Gastroesophageal sphincter (tissue), 4 donors: ENCODE results near the gene CCNI2. TPM values are rescaled to one million over a fixed set of nuclear protein-coding genes. Genes with fewer than 3 reads are reported as not detected.

Experiments used
- ATAC-seq: fragments of 150-250 bp; one replicate; pipeline ENCODE4 v1.9.1; 2016; ENCODE audit warnings: mild to moderate bottlenecking, moderate library complexity
- H3K27ac ChIP-seq, 4 donors: fragments of 200-600 bp; sonication (generic) in 3 of 4; 1 replicate in 3 of 4; 2 replicates in 1 of 4; pipeline ENCODE4 v1.5.1; 2016 to 2019
- H3K27me3 ChIP-seq: fragments of 200-600 bp; sonication (generic); one replicate; pipeline ENCODE4 v1.5.1; 2019
- H3K36me3 ChIP-seq, 2 donors: fragments of 200-600 bp; sonication (generic); one replicate each; pipeline ENCODE4 v1.5.1; 2019; ENCODE audit warnings: control low read depth in 1 of 2
- H3K4me1 ChIP-seq, 3 donors: fragments of 200-600 bp; sonication (generic); 1 replicate in 2 of 3; 2 replicates in 1 of 3; pipeline ENCODE4 v1.5.1; 2016 to 2019; ENCODE audit warnings: control low read depth in 2 of 3
- H3K4me3 ChIP-seq, 2 donors: fragments of 200-600 bp; sonication (generic); one replicate each; pipeline ENCODE4 v1.5.1; 2019; ENCODE audit warnings: mild to moderate bottlenecking in 1 of 2, moderate library complexity in 1 of 2
- H3K9me3 ChIP-seq, 3 donors: fragments of 200-600 bp; sonication (generic); one replicate each; pipeline ENCODE4 v1.5.1; 2017 to 2019; ENCODE audit warnings: control low read depth in 2 of 3
- CTCF ChIP-seq, 4 experiments: fragments of 200-600 bp in 2 of 4; fragments of 450-650 bp in 2 of 4; sonication (generic) in 1 of 4; IDR thresholded peaks; one replicate each; pipeline ENCODE4 v1.5.1; 2017 to 2019; ENCODE audit warnings: antibody characterized with exemption in 4 of 4, mild to moderate bottlenecking in 2 of 4, moderate library complexity in 2 of 4
- EP300 ChIP-seq: sonication (generic); formaldehyde crosslinking; IDR thresholded peaks from one replicate; pipeline ENCODE4 v1.6.1; 2017; ENCODE audit warnings: antibody characterized with exemption, mild to moderate bottlenecking
- POLR2A ChIP-seq, 2 donors: fragments of 450-650 bp; IDR thresholded peaks; one replicate each; pipeline ENCODE4 v1.6.1; 2017; ENCODE audit warnings: antibody characterized with exemption in 2 of 2, mild to moderate bottlenecking in 2 of 2, moderate library complexity in 1 of 2
- POLR2AphosphoS5 ChIP-seq: sonication (generic); formaldehyde crosslinking; IDR thresholded peaks from one replicate; pipeline ENCODE4 v1.6.1; 2017; ENCODE audit warnings: antibody characterized with exemption
- WGBS, 2 donors: methylation state at CpG; one replicate each; pipeline ENCODE4 v1.1.5; 2018; ENCODE audit warnings: low coverage in 1 of 2; 5-methylcytosine and 5-hydroxymethylcytosine counted together
- total RNA-seq, 4 donors: library from RNA; depleted of rRNA; stranded (reverse); fragments of >200 nt; gene quantifications; one replicate each; pipeline ENCODE4 v1.1.0, GENCODE V29; 2016

Gene CCNI2
- total RNA-seq, 4 donors from 2014 or later: not detected

DNA sequence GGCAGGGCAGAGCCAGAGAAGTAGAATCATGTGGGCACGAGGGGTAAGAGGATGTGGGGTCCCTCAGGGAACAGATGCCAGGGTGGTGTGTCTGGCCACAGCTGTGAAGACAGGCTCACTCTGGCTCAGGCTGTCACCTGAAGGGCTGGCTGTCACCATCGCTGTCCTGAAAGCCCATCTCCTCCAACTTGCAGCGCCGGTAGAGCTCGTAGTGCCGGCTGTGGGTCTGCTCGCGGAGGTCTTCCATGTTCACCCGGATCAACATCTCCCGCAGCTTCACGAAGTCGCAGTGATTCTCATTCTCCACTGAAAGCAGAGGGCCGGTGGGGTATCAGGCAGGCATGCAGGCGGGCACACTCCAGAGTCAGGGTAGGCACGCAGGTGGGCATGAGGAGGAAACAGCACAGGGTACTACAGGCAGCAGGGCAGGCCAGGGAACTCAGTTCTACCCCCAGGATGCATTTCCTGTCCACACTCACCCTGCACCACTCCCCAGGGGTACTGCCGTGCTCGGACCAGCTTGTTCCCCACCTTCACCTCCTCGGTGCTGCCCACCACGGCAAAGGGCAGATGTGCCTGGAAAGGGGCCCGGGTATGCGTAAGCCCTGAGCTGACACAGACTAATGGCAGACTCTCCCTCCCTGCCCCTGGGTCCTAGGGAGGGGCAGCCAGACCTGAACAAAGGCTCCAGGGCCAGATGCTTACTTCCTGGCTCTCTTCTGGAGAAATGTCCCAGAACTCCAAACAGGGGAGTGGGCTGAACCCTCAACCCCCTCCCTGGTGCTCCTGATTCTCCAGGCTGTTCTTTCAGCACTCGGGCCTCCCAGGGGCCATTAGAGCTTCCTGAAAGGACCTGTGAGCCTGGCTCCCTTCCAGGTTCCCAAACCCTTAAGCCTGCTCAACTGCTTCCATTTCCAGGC, 14.4 kb downstream of the CCNI2 start:
- TF ChIP-seq CTCF (IDR thresholded peaks at IDR 0.05): no peak
- no peak for TF ChIP-seq EP300
- TF ChIP-seq POLR2A (IDR thresholded peaks at IDR 0.05): no peak
- TF ChIP-seq POLR2AphosphoS5: no peak
- Histone ChIP-seq H3K4me3 (no peak overlapping the region), H3K27me3 (no peaks in the 10 kb centered on the region), H3K27ac (no peak overlapping the region), H3K4me1 (peaks cover 0 to 21% (median 6%) of the 10 kb centered on the region in 3 donors), H3K36me3 (peaks cover 0 to 89% of the 10 kb centered on the region in 2 donors), H3K9me3 (no peaks in the 10 kb centered on the region)
- WGBS, 2 donors: 90 to 100% methylated on average over 2 to 3 of the region's 22 CpGs
- no peak for ATAC-seq

DNA sequence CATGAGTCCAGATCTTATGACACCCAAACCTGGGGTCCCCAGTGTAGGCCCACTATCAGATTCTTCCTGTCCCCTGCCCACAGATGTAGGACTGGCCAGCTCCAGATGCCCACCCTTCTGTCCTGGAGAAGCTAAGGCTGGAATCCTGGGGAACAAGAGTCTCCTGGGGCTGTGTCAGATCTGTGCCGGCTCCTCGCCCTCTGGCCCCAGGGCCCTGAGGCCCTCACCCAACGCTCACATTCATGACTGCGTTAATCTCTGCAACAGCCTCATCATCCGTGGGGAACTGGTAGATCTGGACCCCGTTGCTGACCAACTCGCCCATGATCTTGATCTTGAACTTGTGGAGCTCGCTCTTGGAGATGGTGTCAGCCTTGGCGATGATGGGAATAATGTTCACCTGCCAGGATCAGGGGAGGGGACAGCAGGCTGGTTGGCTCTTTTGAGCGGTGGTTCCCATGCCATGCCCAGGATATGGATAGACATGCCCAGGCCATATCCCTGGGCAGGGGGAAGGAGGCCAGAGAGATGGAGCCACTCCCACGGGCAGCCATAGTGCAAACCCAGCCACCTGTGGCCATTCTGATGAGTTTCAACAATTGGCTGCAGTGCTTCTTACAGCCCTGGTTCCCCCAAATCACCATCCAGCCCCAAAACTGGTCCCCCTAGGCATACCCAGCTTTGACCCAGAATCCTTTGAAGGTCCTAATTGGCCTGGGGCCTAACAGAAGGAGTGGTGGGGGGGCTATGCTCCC, 15.2 kb downstream of the CCNI2 start:
- H3K36me3 ChIP-seq: peaks cover 0 to 82% of the 10 kb centered on the region in 2 donors
- H3K4me1 ChIP-seq: peaks cover 0 to 29% (median 14%) of the 10 kb centered on the region in 3 donors
- no peak overlapping the region for H3K4me3 ChIP-seq
- H3K27me3 ChIP-seq: no peaks in the 10 kb centered on the region
- 93 to 96% methylated on average over 3 to 5 of the region's 11 CpGs for WGBS, 2 donors
- H3K27ac ChIP-seq: no peak overlapping the region
- H3K9me3 ChIP-seq: no peaks in the 10 kb centered on the region
- no peak for ATAC-seq
- no peak for TF ChIP-seq EP300
- no peak for TF ChIP-seq POLR2A (IDR thresholded peaks at IDR 0.05)
- TF ChIP-seq POLR2AphosphoS5: no peak
- TF ChIP-seq CTCF (IDR thresholded peaks at IDR 0.05): no peak

GRCh38 chr5:132763181-132764036, 16.2 kb downstream of the CCNI2 start:
- Histone ChIP-seq H3K4me3 (no peak overlapping the region), H3K9me3 (no peaks in the 10 kb centered on the region), H3K4me1 (peaks cover 0 to 39% (median 23%) of the 10 kb centered on the region in 3 donors), H3K27me3 (no peaks in the 10 kb centered on the region), H3K36me3 (peaks cover 0 to 72% of the 10 kb centered on the region in 2 donors), H3K27ac (no peak overlapping the region)
- TF ChIP-seq POLR2AphosphoS5 (no peak), CTCF (IDR thresholded peaks at IDR 0.05) (no peak), EP300 (no peak)
- WGBS, 2 donors: 73 to 87% methylated on average over 5 to 10 of the region's 17 CpGs
- no peak for ATAC-seq

DNA sequence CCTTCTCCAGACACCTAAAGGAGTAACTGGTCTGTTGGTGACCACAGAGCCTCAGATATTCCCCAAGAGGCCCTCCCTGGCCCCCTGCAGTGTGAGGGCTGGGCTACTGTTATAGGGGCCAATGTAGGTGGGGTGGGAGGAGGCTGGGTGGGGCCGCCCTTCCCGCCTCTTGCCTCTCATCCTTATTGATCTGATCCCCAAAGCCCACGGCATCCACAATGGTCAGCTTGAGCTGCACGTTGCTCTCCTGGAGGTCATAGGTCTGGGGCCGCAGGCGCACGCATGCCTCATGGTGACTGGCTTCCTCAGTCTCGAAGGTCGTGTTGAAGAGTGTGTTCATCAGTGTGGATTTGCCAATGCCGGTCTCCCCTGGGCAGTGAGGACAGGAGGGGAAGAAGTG, 16.8 kb downstream of the CCNI2 start:
- 93 to 100% methylated on average over 1 to 5 of the region's 10 CpGs for WGBS, 2 donors
- no peak for TF ChIP-seq POLR2AphosphoS5
- TF ChIP-seq CTCF (IDR thresholded peaks at IDR 0.05): no peak
- TF ChIP-seq POLR2A (IDR thresholded peaks at IDR 0.05): no peak
- no peak for TF ChIP-seq EP300
- Histone ChIP-seq H3K4me1 (peaks cover 0 to 45% (median 24%) of the 10 kb centered on the region in 3 donors), H3K4me3 (no peak overlapping the region), H3K36me3 (peaks cover 0 to 65% of the 10 kb centered on the region in 2 donors), H3K9me3 (no peaks in the 10 kb centered on the region), H3K27me3 (no peaks in the 10 kb centered on the region), H3K27ac (no peak overlapping the region)
- no peak for ATAC-seq
